DMS79 treated with DMSO at 0.1 percent for 48 hours (cell line): ENCODE data around the gene GZMA.
"Not testable (repeated sequence)": the region's sequence is repeated elsewhere in the genome, so short reads cannot be mapped to it uniquely, and the experiment has no call there.

Experiments
- DNase-seq: peaks from one replicate; lab custom pipeline; 2025; lab: John Stamatoyannopoulos, UW

Gene GZMA

DNA sequence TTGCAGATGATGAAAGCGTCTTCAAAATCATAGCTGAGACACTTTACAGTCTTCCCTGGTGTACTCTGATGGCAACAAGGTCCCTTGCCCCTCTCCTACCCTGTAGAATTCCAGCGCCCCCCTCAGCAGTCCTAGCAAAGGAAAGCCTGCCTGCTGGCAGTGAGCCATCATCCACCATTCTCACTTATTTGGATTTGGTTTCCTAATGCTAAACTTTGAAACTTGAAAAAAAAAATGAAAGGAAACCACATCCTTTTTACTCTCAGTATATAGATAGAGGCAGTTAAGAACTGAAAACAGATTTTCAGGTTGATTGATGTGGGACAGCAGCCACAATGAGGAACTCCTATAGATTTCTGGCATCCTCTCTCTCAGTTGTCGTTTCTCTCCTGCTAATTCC, at the start of gene GZMA:
Gene GZMA (plus strand): TSS at position 299 of the 400 bp plus-strand sequence. CDS start 37 bp downstream, at position 336.
- DNase-seq = no peak

- no peak for DNase-seq
Measured at GRCh38 chr5:55055183-55055582, 47.3 kb upstream of the GZMA start.

DNA sequence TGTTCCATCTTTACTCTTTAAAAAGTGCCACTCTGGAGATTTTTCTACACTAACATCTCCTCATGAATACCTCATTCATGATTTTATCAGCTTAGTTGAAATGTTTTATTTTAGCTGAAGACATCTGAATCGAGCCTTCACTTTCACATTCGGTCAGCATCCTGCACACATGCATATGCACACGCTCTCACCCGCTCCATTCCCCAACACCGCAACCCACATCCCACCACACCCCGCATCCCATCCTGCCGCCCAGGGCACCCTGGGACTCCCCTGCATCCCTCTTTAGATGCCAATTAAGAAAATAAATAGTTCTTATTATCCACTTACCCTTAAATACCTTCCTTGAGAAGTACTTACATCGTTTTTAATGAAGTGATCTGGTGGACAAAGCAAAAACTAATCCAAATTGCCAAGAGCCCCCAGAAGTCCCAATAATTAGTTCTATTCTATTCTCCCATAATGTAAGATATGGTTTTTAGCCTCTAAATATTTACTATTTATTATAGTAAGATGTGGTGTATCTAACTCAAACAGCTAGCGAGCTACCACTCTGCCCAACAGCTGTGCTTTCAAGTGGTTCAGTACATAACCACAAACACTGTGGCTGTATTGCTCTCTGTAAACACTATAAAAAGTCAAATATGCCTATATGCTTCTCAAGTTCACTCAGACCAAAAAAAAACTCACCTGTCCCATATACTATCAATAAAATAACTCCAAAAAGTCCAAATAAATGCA, 40.2 kb upstream of the GZMA start:
- peak; percentile 1 for DNase-seq

DNA sequence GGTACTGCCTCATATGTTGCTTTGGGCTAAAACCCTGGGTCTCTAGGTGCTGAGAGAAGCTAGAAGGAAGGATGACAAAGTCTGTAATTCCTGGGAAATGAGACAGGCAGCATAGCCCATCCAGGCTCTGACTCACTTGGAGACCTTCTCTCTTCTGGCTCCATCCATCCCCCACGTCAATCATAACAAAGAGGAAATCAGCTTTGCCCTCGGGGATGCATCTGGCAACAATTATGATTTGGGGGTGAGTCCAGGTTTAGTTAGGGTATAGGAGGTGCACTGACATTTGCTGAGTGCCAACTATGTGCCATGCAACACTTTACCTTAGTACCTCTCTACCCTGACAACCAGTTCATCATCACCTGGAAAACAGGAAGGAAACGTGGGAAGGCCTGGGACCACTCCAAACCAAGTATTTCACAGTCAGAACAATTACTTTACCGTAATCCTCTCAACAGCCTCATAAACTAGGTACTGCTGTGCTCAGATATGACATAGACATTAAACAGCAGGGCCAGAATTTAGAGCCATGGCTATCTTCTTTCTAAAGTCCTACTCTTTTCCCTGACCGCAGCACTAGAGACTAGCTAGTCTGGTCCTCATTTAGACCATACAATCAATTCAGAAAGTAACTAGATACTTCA, 39.1 kb upstream of the GZMA start:
- no peak for DNase-seq

- DNase-seq = no peak
Measured at GRCh38 chr5:55063899-55064298, 38.5 kb upstream of the GZMA start.

DNA sequence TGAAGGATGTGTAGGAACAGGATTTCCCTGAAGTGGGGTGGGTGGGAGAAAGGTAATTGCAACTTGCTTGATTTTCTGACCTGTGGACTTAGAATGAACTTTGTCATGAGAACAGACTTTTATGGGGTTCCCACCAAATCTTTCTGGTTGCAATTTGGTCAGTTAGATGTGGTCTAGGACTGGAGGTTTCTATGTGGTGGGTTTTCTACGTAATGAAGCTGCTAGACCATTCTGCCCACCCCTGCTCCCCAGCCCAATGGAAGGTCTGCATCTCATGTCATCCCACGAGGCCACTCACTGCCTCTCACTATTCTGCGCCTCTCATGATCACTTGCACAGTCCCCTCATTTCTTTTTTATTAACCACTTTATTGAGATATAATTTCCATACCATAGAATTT, 37.9 kb upstream of the GZMA start:
- DNase-seq = no peak

DNA sequence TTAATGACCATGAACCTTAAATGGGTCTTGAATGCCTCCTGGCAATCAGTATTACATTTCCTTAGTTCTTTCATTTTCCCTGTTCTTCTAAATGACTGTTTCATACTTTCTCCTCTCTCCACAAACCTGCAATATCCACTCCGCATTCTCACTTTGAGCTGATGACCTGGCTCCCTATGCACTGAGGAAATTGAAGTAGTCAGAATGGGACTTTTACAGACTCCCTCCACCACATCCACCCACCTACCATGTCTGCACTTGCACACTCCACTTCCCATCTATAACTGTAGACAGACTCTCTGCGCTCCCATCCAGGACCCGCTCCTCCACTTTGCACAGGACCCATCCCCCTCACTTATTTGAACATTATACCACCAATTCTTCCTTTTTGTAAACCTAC, 36.2 kb upstream of the GZMA start:
- DNase-seq = no peak

DNA sequence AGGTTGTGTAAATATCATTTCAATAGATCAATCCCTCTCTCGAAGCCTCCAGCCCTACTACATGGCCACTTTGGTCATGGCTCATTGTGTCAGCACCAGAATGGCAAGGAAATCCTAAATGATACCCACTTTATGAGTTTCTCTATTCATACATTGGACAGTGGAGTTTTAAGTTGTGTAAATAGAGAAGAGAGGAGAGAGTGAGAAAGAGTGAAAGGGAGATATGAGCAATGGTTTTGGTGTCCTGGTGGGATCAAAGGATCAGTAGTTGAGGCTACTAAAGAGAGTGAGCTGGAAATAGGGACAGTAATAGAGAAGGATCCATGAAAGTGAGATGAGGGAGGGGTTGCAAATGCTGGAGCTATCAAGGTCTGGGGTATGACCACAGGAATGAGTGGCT, 31.5 kb upstream of the GZMA start:
- no peak for DNase-seq

GRCh38 chr5:55071413-55071812, 31.0 kb upstream of the GZMA start:
- no peak for DNase-seq

- DNase-seq = no peak
Measured at GRCh38 chr5:55072666-55073065, 29.8 kb upstream of the GZMA start.

DNA sequence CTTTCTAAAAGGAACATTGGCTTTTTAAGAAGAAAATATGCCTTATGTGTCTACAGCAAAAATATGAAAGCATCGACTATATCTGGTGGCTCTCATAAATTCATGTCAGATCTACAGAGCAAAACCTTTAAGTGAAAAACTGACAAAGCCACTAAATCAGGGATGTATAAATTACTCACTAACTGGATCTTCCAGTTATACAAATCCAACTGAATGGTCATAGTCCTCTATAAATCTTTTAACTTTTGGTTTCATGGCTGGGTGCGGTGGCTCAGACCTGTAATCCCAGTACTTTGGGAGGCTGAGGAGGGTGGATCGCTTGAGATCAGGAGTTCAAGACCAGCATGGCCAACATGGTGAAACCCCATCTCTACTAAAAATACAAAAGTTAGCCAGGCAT, 29.2 kb upstream of the GZMA start:
- no peak for DNase-seq

- DNase-seq = no peak
Measured at GRCh38 chr5:55081541-55081940, 20.9 kb upstream of the GZMA start.

- not testable (repeated sequence) for DNase-seq
Measured at GRCh38 chr5:55089301-55089700, 13.1 kb upstream of the GZMA start.

- DNase-seq = not testable (repeated sequence)
Measured at GRCh38 chr5:55091011-55091410, 11.4 kb upstream of the GZMA start.

- DNase-seq = no peak
Measured at GRCh38 chr5:55096182-55096581, 6.3 kb upstream of the GZMA start.

GRCh38 chr5:55096861-55097260, 5.6 kb upstream of the GZMA start:
- no peak for DNase-seq

DNA sequence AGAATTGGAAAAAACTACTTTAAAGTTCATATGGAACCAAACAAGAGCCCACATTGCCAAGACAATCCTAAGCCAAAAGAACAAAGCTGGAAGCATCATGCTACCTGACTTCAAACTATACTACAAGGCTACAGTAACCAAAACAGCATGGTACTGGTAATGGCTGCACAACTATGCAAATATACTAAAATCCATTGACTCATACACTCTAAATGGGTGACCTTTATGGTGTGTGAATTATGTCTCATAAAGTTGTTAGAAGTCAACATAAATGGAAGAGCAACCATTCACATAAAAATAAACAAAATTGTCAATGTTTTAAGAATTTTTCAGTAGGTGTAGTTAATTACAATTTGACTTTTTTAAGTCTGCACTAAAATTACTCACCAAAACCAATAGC, 1.3 kb upstream of the GZMA start:
- DNase-seq = not testable (repeated sequence)

DNA sequence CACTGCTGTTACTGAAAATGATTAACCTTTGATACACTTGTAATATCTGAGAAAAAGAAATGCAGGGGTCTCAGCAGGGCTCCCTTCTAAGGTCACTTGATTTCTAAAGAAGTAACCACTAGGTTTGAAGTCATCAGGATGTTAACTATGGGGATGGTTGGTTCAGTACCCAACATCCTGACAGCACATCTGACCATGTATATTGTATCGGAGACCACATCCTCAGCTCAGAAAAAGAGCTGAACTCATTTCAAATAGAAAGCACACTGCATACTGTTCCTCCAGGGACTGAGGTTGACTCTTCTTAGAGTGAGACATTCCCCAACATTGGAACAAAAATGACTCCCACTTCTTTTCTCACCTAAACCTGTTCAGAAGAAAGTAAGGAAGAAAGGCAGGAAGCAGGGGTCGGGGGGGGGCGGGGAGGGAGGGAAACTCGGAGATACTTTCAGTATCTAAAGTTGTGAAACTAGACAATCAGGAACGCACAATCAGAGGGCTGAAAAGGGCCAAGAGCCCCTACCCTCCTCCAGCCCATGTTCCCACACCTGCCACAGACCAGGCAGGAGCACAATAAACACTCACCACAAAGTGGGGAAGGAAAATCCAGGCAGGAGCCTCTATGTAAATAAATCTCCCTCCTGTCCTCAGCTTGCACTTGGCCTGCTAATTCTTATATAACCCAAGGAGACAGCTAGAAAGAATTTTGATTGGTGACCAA, 730 bp upstream of the GZMA start:
- no peak for DNase-seq

GRCh38 chr5:55104036-55104772, 1.8 kb downstream of the GZMA start:
- no peak for DNase-seq

- DNase-seq = no peak
Measured at GRCh38 chr5:55104946-55105701, 2.7 kb downstream of the GZMA start.

DNA sequence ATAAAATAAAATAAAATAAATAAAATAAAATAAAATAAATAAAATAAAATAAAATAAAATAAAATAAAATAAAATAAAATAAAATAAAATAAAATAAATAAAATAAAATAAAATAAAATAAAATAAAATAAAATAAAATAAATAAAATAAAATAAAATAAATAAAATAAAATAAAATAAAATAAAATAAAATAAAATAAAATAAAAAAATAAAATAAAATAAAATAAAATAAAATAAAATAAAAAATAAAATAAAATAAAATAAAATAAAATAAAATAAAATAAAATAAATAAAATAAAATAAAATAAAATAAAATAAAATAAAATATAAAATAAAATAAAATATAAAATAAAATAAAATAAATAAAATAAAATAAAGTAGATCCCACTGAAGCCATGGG, 3.5 kb downstream of the GZMA start:
- DNase-seq = not testable (repeated sequence)

DNA sequence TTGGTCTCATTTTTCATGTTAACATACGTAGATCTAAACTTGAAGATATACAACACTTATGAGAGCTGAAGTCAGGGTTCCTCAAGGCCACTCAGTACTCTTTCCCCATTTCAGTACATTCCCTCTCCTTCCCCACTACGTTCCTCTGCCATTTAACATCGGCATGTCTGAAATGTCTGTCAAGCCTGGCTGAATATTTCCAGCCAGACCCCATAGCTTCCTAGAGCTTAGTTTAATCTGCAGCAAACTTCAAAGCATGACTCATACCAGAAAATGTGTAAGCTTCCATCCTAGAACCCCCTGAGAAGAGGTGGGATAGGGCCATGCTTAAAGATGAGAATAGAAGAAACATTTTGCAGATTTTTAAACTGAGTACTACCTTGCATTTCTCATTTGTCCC, 6.2 kb downstream of the GZMA start:
- no peak for DNase-seq
